SK-N-SH (cell line): ENCODE data around the gene SEMA3G. TPM values are rescaled to one million over a fixed set of nuclear protein-coding genes. Genes with fewer than 3 reads are reported as not detected.

Experiments
- CTCF ChIA-PET: fragments of 300-600, 350-600 bp; formaldehyde crosslinking; extraction: SDS; loops from one replicate; lab custom pipeline; 2021; lab: Yijun Ruan, JAX
- POLR2A ChIA-PET: fragments of 350-600 bp; sonication (Branson Sonifier 250); formaldehyde crosslinking; extraction: SDS; loops from one replicate; lab custom pipeline; 2020; ENCODE audit warnings: antibody characterized with exemption, inconsistent platforms; lab: Yijun Ruan, JAX
- DNase-seq: peaks from one replicate; pipeline ENCODE4 v3.0.0; 2012
- H2AFZ ChIP-seq: fragments of 200-600 bp; sonication (generic); 2 replicates; pipeline ENCODE4 v1.8.1; 2016; ENCODE audit warnings: antibody characterized with exemption, mild to moderate bottlenecking, low read depth
- H3F3A ChIP-seq: fragments of 200-600 bp; sonication (generic); replicated peaks from 2 replicates; pipeline ENCODE3; 2016; ENCODE audit warnings: antibody characterized with exemption, mild to moderate bottlenecking; ENCODE audit not compliant: insufficient read depth
- H3K27ac ChIP-seq, 2 experiments: fragments of 200-500 bp in 1 of 2; fragments of 200-600 bp in 1 of 2; sonication (Bioruptor generic) in 1 of 2; sonication (generic), shearing (Covaris generic) in 1 of 2; 2 replicates each; pipeline versions ENCODE4 v1.5.1 to v1.6.1; 2014 to 2016; ENCODE audit warnings: low read depth in 2 of 2, inconsistent platforms in 1 of 2, low read length in 1 of 2, mild to moderate bottlenecking in 1 of 2, mixed read lengths in 1 of 2
- H3K27me3 ChIP-seq: fragments of 200-600 bp; sonication (generic), shearing (Covaris generic); 2 replicates; pipeline ENCODE4 v1.6.1; 2016; ENCODE audit warnings: mixed run types; ENCODE audit not compliant: insufficient read depth
- H3K36me3 ChIP-seq, 2 experiments: fragments of 200-500 bp in 1 of 2; fragments of 200-600 bp in 1 of 2; sonication (Bioruptor generic) in 1 of 2; sonication (generic) in 1 of 2; replicated peaks in 1 of 2; 2 replicates each; pipeline versions ENCODE3 to v1.5.1; 2014 to 2016; ENCODE audit warnings: low read length in 1 of 2, mild to moderate bottlenecking in 1 of 2; ENCODE audit not compliant: insufficient read depth in 2 of 2, control insufficient read depth in 1 of 2
- H3K4me1 ChIP-seq, 2 experiments: fragments of 200-500 bp in 1 of 2; fragments of 200-600 bp in 1 of 2; sonication (Bioruptor generic) in 1 of 2; sonication (generic), shearing (Covaris generic) in 1 of 2; 2 replicates each; pipeline versions ENCODE4 v1.5.1 to v1.6.1; 2014 to 2016; ENCODE audit warnings: low read depth in 1 of 2, low read length in 1 of 2, mixed run types in 1 of 2; ENCODE audit not compliant: insufficient read depth in 2 of 2, control insufficient read depth in 1 of 2
- H3K4me2 ChIP-seq: fragments of 200-600 bp; sonication (generic), shearing (Covaris generic); 2 replicates; pipeline ENCODE4 v1.6.1; 2017; ENCODE audit warnings: mixed run types
- H3K4me3 ChIP-seq, 2 experiments: fragments of 200-500 bp in 1 of 2; fragments of 200-600 bp in 1 of 2; sonication (Bioruptor generic) in 1 of 2; sonication (generic), shearing (Covaris generic) in 1 of 2; 2 replicates each; pipeline versions ENCODE4 v1.5.1 to v1.8.1; 2014 to 2016; ENCODE audit warnings: low read depth in 2 of 2, inconsistent platforms in 1 of 2, low read length in 1 of 2, mild to moderate bottlenecking in 1 of 2, mixed read lengths in 1 of 2, moderate library complexity in 1 of 2
- H3K79me2 ChIP-seq: fragments of 200-600 bp; sonication (generic); 2 replicates; pipeline ENCODE4 v1.8.1; 2017; ENCODE audit warnings: mild to moderate bottlenecking; ENCODE audit not compliant: insufficient read depth
- H3K9ac ChIP-seq: fragments of 200-600 bp; sonication (generic); 2 replicates; pipeline ENCODE4 v1.6.1; 2017; ENCODE audit warnings: mixed run types
- H3K9me2 ChIP-seq: fragments of 200-600 bp; sonication (generic); 2 replicates; pipeline ENCODE4 v1.6.1; 2017; ENCODE audit warnings: mixed run types
- H3K9me3 ChIP-seq: fragments of 200-600 bp; sonication (generic); 2 replicates; pipeline ENCODE4 v1.6.1; 2017; ENCODE audit warnings: mixed run types, mild to moderate bottlenecking, moderate library complexity
- H4K20me1 ChIP-seq: fragments of 200-600 bp; sonication (generic); 2 replicates; pipeline ENCODE4 v1.6.1; 2017; ENCODE audit warnings: mild to moderate bottlenecking, mixed run types; ENCODE audit not compliant: insufficient read depth
- CTCF ChIP-seq: fragments of 200-600 bp; sonication (generic); IDR thresholded peaks from 2 replicates; pipeline ENCODE4 v1.6.1; 2017; ENCODE audit warnings: antibody characterized with exemption, mild to moderate bottlenecking, moderate library complexity
- EP300 ChIP-seq, 2 experiments: IDR thresholded peaks; 2 replicates each; pipeline versions ENCODE4 v1.4.0 to v1.6.1; 2012; ENCODE audit warnings: borderline replicate concordance in 1 of 2, low read depth in 1 of 2, low read length in 1 of 2
- EZH2phosphoT487 ChIP-seq: fragments of 200-600 bp; sonication (generic); IDR thresholded peaks from 2 replicates; pipeline ENCODE4 v1.6.1; 2017; ENCODE audit warnings: low read depth, mixed run types, mild to moderate bottlenecking, antibody characterized with exemption, moderate library complexity, borderline replicate concordance
- FOSL2 ChIP-seq: IDR thresholded peaks from 2 replicates; pipeline ENCODE4 v1.4.0; 2012; ENCODE audit warnings: low read depth, mild to moderate bottlenecking, moderate library complexity, borderline replicate concordance
- FOXM1 ChIP-seq: IDR thresholded peaks from 2 replicates; pipeline ENCODE4 v1.4.0; 2012; ENCODE audit warnings: low read depth, mild to moderate bottlenecking
- GABPA ChIP-seq: IDR thresholded peaks from 2 replicates; pipeline ENCODE4 v1.4.0; 2012; ENCODE audit warnings: low read depth, mild to moderate bottlenecking
- GATA2 ChIP-seq: sonication (generic); formaldehyde crosslinking; IDR thresholded peaks from 2 replicates; pipeline ENCODE4 v1.5.0; 2020; ENCODE audit warnings: mild to moderate bottlenecking, missing genetic modification reagents
- MAX ChIP-seq: IDR thresholded peaks from 2 replicates; pipeline ENCODE4 v1.4.0; 2012; ENCODE audit warnings: low read depth
- MXI1 ChIP-seq: IDR thresholded peaks from 2 replicates; pipeline ENCODE4 v1.6.1; 2012; ENCODE audit warnings: mild to moderate bottlenecking, low read depth, low read length, improper control_type of control experiment
- NRF1 ChIP-seq: IDR thresholded peaks from 2 replicates; pipeline ENCODE4 v1.6.1; 2012; ENCODE audit warnings: low read depth, mild to moderate bottlenecking, low read length
- RAD21 ChIP-seq: IDR thresholded peaks from 2 replicates; pipeline ENCODE4 v1.6.1; 2012; ENCODE audit warnings: mild to moderate bottlenecking, low read length
- RCOR1 ChIP-seq: fragments of 150-350 bp; IDR thresholded peaks from 2 replicates; pipeline ENCODE4 v1.6.1; 2017; ENCODE audit warnings: antibody characterized with exemption, low read length
- RFX5 ChIP-seq: IDR thresholded peaks from 2 replicates; pipeline ENCODE4 v1.6.1; 2012; ENCODE audit warnings: mild to moderate bottlenecking, improper control_type of control experiment, low read length
- RXRA ChIP-seq: IDR thresholded peaks from 2 replicates; pipeline ENCODE4 v1.4.0; 2012; ENCODE audit warnings: low read depth, mild to moderate bottlenecking, borderline replicate concordance
- SMC3 ChIP-seq: IDR thresholded peaks from 2 replicates; pipeline ENCODE4 v1.6.1; 2012; ENCODE audit warnings: low read depth, low read length, improper control_type of control experiment
- TAF1 ChIP-seq: IDR thresholded peaks from 2 replicates; pipeline ENCODE4 v1.6.1; 2012; ENCODE audit warnings: low read depth, mild to moderate bottlenecking, low read length, moderate library complexity, borderline replicate concordance
- USF1 ChIP-seq: IDR thresholded peaks from 2 replicates; pipeline ENCODE4 v1.4.0; 2012; ENCODE audit warnings: low read depth, borderline replicate concordance
- USF2 ChIP-seq: fragments of 150-350 bp; IDR thresholded peaks from 2 replicates; pipeline ENCODE4 v1.6.1; 2017; ENCODE audit warnings: antibody characterized with exemption, low read length, low read depth, borderline replicate concordance
- ZBTB33 ChIP-seq: IDR thresholded peaks from 2 replicates; pipeline ENCODE4 v1.4.0; 2012; ENCODE audit warnings: low read depth, borderline replicate concordance
- WGBS: methylation state at CpG from one replicate; pipeline ENCODE4 v1.1.6; 2017; ENCODE audit warnings: low lambda C conversion rate; 5-methylcytosine and 5-hydroxymethylcytosine counted together
- polyA plus RNA-seq, 3 experiments: library from polyadenylated mRNA; depleted of rRNA; stranded (reverse); fragments of >200 nt; gene quantifications; 2 replicates each; pipeline ENCODE4 v1.2.3, GENCODE V29; 2012

The SEMA3G gene
- polyA plus RNA-seq, 1 of the 3 experiments (the other 2 are of a cell fraction), result 0.13 TPM

GRCh38 chr3:52406791-52407510 is 38.0 kb downstream of the SEMA3G start (continued):
- TF ChIP-seq FOSL2, result no peak
- no peak for TF ChIP-seq CTCF
- no peak for TF ChIP-seq GABPA
- no peak for TF ChIP-seq MAX
- TF ChIP-seq, all 33 proteins: peak for 0

- WGBS, result 93% methylated on average over 4 of the region's 11 CpGs
- Histone ChIP-seq H3K4me1 (peaks cover 0 to 22% of the 10 kb centered on the region in 2 experiments; a peak in 2 of 4 replicates), H3K4me2 (no peak overlapping the region), H3K9ac (no peak overlapping the region), H2AFZ (no peak overlapping the region), H3K27ac (no peak overlapping the region), H3F3A (peaks cover 1% of the 10 kb centered on the region), H3K27me3 (no peaks in the 10 kb centered on the region), H3K9me3 (no peaks in the 10 kb centered on the region), H3K36me3 (peaks cover 32 to 72% of the 10 kb centered on the region in 2 experiments), H3K9me2 (no peaks in the 10 kb centered on the region), H3K4me3 (no peak overlapping the region), H4K20me1 (no peaks in the 10 kb centered on the region), H3K79me2 (peaks cover 32% of the 10 kb centered on the region)
- TF ChIP-seq FOXM1 (no peak), RXRA (no peak), RFX5 (no peak), EZH2phosphoT487 (no peak), USF1 (no peak), RCOR1 (no peak), TAF1 (no peak), CTCF (no peak), SMC3 (no peak), EP300 (IDR thresholded peaks at IDR 0.05; ENCODE audit: borderline replicate concordance in 1 of 2, low read depth in 1 of 2, low read length in 1 of 2) (no peak), RAD21 (no peak), NRF1 (no peak), GABPA (no peak), ZBTB33 (no peak), MAX (no peak), FOSL2 (no peak), GATA2 (CRISPR knock-in tag) (no peak), MXI1 (no peak), USF2 (no peak)
- ChIA-PET CTCF (interaction anchor here (0.6 to 2.0 kb wide), 4 partner anchors 22 to 72 kb away, joined by 3 to 6 read pairs (median 5); no protein-coding TSS in a partner anchor), POLR2A (no interaction called here)
- DNase-seq, result no peak
Observed at GRCh38 chr3:52406231-52406661, 38.7 kb downstream of the SEMA3G start.
